Fibroblast of peridontal ligament (primary cell): ENCODE measurements around the gene CYP26C1.
"Not testable (repeated sequence)": the region's sequence is repeated elsewhere in the genome, so short reads cannot be mapped to it uniquely, and the experiment has no call there.

ENCODE experiments used
- DNase-seq: peaks from one replicate; pipeline ENCODE4 v3.0.0-alpha.2; 2010; ENCODE audit errors: extremely low read depth

Gene CYP26C1

DNA sequence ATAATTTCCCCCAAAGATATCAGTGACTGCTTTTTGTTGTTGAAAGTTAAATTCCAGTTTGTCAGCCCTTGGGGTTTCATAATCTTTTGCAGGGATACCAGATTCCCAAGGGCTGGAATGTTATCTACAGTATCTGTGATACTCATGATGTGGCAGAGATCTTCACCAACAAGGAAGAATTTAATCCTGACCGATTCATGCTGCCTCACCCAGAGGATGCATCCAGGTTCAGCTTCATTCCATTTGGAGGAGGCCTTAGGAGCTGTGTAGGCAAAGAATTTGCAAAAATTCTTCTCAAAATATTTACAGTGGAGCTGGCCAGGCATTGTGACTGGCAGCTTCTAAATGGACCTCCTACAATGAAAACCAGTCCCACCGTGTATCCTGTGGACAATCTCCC lies 16.3 kb downstream of the CYP26C1 start:
- DNase-seq = no peak

DNA sequence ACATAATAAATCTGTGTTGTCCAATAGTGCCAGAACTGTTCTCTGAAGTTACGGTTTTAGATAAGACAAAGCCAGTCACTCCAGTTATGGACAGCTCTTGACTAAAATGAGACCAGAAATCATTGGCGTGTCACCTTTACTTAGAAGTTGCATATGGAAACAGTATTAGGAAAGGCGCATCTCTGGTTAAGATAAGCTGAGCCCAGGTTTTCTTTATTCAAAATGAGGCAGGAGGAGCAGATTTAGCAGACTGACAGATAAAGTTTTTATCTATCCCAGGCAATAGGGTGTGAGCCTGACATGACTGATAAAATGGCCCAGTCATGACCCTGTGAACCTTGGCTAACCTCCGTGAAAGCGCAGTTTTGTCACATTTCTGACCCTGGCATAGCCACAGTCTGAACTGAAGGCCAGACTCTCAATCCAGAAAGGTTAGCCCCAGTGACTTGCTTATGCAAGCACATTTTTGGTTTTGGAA lies 17.3 kb downstream of the CYP26C1 start:
- no peak for DNase-seq

DNA sequence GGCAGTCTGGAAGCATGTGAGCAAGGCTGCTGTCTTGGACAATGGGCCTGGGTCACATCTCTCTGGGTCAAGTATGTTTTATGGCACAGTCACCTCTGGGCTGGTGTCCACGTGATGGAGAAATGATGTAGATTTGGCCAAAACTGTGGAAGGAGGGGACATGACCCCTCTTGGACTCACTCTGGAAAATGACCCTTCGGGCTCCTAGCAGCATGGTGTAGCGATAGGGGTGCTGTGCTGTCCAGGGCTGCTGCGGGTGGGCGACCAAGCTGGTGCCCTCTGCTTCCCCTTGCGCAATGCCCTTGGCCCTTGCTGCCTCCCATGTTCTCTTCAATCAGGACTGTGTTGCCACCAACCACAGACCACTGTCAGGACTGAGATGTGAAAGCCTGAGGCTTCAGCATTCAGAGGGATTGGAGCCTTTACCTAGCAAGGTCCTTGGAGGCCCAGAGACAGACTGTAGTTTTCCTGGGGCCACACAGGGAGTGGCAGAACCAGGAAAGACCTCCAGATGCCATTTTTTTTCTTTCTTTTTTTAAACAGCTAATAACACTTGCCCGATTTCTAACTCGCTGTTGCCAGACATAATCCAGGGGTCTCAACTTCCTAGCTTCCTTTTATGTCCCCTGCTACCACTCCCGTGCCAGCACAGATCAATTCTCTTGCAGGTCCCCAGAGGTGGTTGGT lies 19.2 kb downstream of the CYP26C1 start:
- DNase-seq = no peak

DNA sequence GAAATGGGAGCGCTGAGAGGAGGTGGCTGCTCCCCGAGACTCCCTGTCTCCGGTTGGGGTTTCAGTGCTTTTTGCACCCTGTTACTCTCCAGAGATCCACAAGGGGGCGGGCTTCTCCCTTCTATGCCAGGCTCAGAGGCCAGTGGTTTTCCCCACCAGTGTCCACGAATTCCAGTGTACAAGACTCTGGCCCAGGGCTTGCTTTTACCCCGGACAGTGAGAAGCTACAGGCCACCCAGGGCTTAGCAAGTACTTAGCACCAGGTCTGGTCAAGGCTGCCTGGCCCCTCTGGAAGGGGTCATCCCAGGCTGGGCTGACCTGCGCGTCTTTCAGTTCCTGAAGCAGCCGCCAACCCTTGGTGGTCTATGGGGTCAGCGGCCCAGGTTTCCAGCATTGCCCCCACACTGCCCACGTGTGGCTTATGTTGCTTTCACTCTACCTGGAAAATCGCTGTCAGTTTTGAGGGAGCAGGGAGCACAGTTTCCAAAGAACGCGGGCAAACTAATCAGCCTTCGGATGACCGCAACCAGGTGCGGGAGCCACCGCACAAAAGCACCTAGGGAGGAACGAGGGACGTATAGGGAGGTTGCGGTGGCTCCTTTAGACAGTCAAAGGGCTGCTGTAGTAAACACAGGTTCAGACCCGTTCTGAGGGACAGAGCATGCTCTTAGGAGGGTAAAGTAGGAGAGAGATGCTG lies 19.9 kb downstream of the CYP26C1 start:
- peak; percentile 58 for DNase-seq

DNA sequence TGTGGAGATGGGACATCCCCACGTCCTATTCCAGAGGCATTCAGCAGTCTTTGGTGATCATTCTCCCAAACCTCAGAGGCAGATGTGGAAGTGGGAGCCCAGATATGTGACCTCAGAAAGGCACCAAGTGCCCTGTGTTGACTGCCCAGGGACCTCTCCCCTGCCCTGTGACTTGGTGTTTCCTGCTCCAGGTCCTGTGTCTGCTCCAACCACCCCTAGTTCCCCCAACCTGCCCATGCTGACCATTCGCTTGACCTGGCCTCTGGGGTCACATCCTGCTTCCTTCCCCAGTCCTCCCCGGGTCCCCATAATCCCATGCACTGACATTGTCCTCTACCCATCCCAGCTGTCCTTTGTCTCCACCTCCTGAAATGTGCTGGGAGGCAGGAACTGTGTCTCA lies 20.7 kb downstream of the CYP26C1 start:
- DNase-seq = no peak

DNA sequence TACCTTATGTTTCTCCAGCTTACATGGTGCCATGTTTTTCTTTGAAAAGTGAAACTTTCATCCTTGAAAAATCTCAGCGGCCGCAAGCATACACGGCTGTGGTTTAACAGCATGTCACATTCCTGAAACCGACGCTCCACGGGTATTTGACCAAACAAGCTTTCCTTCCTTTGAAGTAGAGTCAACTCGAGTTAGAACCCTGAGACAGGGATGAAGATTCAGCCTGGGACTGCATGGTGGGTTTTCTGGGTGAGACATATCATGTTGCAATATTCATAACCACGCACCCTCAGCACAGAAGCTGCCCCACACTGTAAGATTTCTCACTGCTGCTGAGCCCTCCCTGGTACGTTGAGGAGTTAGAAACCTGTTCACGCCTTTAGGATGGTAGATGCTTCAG lies 21.2 kb downstream of the CYP26C1 start:
- no peak for DNase-seq

DNA sequence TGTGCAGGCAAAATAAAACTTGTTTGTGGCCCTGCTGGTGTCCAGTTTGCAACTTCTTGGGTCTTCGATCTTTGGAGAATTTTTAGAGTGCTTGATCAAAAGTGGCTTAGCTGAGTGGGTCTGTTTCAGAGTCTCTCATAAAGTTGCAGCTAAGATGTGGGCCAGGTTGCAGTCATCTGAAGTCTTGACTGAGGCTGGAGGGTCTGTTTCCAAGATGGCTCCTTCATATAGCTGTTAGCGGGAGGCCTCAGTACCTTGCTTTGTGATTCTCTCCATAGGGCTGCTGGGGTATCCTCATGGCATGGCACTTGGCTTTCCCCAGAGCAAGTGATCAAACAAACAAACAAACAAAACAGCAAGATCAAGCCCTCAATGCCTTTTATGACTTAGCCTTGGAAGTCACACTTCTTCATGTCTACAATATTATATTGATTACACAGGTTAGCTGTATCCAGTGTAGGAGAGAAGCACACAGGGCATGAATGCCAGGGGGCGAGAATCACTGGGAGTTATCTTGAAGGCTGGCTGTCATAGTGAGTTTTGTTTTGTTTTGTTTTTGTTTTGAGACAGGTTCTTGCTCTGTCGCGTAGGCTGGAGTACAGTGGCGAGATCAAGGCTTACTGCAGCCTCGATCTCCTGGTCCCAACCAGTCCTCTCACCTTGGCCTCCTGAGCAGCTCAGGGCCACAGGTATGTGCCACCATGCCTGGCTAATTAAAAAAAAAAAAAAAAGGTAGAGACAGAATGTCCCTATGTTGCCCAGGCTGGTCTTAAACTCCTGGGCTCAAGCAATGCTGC lies 23.3 kb downstream of the CYP26C1 start:
- DNase-seq = no peak

DNA sequence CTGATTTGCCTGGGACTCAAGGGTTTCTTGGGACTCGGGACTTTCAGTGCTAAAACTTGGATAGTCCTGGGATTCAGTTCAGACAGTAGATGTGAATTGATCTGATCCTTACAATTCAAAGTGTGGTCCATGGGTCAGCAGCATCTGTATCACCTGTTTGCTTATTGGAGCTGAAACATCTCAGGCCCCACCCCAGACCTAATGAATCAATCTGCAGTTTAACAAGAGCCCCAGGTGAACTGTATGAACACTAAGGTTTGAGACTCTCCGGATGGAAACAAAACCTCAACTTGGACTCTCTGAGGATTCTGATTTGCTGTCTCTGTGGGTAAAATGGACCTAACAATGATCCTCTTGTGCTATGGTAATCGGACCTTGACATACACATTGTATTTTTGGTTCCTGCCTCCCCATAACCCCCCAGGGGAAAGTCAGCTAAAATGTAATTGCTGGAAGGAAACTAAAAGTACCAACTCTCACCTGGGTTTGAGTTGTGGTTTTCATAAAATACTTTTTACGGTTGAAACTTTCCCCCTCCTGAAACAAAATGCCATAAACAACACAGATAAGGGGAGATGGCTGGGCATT lies 24.8 kb downstream of the CYP26C1 start:
- DNase-seq = no peak

DNA sequence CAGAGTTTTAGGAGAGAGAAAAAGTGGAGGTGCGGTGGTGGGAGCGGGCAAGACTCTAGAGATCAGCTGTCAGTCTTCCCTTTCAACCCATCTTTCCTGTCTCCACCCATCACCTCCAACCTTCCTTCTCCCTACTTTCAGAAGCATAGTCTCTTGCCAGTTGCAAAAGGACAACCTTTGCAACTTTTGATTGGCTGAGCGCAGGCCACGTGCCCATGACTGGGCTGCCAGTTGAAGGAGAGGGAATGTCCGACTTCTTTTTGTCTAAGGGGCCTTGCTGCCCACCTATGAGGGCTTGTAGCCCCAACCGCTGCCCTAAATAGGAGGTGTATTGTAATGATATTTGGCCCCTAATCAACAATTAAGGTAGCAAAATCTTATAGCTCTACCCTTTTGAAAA lies 25.7 kb downstream of the CYP26C1 start:
- DNase-seq = no peak

DNA sequence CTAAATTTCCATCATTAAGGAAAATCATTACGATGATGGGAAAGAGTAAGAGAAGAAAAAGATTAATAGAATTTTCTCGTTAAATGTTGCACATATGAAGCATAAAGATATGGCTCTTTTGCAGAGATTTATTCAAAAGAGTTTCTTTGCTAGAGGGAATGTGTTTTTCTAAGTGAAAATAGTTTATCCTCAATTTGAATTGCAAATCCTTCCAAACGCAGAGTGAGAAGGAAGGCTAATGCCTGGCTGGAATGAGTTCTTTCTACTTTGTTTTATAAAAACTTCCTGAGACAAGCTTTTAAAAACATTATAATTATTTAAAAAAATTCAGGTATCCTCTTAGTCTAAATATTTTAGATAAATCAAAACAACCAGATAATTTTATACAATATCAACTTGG lies 27.2 kb downstream of the CYP26C1 start:
- DNase-seq = no peak

DNA sequence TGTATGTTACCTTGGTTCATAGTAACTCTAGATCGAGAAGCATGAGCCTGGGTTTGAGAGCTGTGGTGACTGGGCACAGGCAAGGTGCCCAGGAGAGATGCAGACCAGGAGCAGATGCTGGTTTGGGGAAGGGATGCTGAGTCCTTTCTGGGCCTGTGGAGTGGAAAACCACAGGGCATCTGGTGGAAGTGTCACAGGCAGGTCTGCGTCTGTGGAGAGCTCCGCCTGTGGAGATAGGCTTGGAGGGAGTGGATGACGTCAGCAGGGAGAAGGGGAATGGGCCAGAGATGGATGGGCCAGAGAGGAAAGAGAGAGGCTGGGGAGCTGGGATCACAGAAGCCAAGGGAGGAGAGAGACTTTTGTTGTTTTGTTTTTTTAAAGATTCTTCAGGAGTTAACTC lies 27.9 kb downstream of the CYP26C1 start:
- DNase-seq = no peak

DNA sequence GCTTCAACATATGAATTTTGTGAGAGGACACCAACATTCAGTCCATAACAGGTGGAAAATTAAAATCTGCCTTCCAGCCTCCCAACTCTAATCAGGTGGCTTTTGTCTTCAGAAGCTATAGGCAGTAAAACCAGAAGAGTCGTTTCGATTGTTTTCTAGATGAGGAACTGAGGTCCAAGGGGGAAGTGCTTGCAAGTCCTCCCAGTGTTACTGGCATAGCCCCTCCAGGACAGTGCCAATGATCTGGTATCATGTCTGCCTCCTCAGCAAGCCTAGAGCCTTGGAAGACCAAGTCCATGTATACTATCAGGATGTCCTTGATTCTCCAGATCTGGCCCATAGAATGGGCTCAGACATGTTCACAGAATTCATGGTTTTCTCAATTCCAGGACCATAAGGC lies 30.0 kb downstream of the CYP26C1 start:
- no peak for DNase-seq

DNA sequence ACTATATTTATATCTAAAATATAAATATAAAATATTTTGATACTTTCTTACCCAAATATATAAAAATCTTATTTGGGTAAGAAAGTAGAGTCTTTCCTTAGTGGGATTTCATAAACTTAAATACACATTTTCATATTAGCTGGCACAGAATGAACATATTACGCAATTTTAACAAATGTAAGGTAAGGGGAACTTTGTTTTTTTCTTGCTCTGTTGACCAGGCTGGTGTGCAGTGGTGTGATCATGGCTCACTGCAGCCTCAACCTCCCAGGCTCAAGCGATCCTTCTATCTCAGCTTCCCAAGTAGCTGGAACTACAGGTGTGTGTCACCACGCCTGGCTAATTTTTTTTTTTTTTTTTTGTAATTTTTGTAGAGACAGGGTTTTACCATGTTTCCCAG lies 31.4 kb downstream of the CYP26C1 start:
- no peak for DNase-seq

DNA sequence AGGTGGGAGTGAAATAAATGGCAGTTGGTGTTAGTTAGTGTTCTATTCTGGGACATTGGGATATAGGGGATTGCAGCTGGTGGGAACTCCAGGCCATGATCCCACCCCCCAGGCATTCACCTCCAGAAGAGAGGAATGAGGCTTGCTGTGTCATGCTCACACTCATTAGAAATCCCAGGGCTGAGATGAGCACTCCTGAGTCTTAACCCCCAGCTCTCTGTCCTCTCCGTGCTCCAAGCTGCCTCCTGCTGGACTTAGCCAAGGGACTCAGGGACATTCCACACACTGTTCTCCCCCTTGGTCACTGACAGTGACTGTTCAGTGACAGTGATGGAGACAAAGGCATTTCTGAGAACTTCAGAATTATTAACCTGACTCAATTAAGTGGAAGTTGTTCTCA lies 34.6 kb downstream of the CYP26C1 start:
- DNase-seq = no peak

DNA sequence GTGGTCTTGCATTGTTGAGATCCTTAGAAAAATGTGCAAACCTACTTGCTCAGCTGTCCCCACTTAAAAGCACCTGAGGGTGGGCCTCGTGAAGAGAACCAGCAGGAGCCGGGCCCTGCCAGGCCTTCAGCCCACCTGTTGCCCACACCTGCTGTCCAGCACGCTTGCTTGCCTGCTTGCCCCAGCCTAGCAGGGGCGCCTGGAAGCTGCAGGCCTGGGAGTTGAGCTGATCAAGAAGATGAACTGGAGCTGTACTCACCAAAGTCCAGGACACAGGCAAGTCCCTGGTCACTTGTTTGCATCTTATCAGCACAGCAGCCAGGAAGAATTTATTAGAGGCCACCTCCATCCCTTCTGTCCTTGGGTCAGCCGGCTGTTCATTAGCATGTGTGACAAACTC lies 36.3 kb downstream of the CYP26C1 start:
- no peak for DNase-seq

DNA sequence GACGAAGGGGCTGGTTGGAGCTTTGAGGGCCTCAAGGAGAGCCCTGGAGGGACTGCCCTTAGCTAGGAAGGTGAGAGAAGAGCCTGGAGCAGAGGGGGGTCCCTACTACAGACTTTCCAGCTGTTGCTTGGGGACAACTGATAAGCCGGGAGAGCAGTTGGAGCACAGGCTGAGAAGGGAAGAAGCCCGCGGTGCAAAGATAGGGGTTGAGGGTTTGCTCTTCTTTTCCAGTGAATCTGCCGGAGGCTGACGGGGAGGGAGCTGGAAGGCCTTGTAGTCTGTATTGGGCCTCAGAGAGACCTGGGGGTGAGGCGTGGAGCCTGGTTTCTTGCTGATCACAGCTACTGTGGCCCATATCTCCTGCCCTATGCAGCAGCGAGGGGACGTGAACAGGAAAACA lies 36.8 kb downstream of the CYP26C1 start:
- DNase-seq = no peak

DNA sequence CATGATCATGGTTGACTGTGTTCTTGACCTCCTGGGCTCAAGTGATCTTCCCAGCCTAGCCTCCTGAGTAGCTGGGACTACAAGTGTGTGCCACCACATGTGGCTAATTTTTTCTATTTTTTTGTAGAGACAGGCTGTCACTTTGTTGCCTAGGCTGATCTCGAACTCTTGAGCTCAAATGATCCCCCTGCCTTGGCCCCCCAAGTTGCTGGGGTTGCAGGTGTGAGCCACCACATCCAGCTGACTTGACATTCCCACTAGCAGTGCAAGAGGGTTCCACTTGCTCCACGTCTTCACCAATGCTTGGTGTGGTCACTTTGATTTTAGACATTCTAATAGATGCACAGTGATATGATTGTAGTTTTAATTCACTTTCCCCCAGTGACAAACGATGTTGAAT lies 38.2 kb downstream of the CYP26C1 start:
- DNase-seq = no peak

DNA sequence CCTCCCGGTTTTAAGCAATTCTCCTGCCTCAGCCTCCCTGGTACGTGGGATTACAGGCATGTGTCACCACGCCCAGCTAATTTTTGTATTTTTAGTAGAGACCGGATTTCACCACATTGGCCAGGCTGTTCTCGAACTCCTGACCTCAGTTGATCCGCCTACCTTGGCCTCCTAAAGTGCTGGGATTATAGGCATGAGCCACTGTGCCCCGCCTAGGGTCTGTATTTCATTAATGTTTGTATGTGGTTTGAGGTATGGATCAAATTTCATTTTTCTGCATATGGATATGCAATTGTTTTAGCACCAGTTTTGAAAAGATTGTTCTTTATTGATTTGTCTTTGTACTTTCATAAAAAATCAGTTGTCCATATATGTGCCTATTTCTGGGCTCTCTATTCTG lies 39.1 kb downstream of the CYP26C1 start:
- DNase-seq = no peak

DNA sequence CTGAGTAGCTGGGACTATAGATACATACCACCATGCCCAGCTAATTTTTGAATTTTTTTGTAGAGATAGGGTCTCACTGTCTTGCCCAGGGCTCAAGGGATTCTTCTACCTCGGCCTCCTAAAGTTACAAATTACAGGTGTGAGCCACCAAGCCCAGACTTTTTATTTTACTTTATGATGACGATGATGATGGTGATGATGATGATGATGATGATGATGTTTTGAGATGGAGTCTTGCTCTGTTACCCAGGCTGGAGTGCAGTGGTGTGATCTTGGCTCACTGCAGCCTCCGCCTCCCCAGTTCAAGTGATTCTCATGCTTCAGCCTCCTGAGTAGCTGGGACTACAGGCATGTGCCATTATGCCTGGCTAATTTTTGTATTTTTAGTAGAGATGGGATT lies 40.5 kb downstream of the CYP26C1 start:
- not testable (repeated sequence) for DNase-seq

DNA sequence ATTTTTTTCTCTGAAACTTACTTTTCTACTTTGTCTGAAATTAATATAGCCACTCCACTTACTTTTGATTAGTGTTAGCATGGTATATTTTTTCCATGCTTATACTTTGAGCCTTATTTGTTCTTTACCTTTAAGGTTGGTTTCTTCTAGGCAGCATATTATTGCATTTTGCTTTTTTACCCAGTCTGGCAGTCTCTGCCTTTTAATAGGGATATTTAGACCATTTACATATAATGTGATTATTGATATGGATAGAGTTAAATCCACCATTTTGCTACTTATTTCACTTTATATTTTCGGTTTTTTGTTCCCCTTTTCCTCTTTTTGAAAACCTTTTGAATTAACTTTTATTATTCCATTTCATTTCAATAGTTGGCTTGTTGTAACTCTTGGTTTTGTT lies 43.4 kb downstream of the CYP26C1 start:
- no peak for DNase-seq

DNA sequence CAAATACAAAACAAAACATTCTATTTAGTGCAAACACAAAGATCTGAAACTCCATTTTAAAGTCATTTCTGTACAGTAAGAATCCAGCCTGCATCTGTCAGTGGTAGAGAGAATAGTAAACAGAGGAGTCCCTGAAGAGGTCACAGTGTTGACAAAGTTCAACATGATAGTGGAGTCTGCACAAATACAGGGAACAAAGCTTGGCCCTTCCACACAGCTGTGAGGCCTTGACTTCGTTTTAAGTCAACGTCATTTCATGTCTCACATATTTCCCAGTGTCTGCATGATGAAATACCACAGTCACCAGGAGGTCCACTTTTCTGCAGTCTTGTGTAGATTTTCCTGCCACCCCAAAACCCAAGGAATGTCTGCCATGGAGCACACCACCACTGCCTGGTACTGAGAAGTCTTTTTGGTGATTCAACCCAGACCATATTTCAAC lies 46.1 kb downstream of the CYP26C1 start:
- DNase-seq = peak; percentile 58

DNA sequence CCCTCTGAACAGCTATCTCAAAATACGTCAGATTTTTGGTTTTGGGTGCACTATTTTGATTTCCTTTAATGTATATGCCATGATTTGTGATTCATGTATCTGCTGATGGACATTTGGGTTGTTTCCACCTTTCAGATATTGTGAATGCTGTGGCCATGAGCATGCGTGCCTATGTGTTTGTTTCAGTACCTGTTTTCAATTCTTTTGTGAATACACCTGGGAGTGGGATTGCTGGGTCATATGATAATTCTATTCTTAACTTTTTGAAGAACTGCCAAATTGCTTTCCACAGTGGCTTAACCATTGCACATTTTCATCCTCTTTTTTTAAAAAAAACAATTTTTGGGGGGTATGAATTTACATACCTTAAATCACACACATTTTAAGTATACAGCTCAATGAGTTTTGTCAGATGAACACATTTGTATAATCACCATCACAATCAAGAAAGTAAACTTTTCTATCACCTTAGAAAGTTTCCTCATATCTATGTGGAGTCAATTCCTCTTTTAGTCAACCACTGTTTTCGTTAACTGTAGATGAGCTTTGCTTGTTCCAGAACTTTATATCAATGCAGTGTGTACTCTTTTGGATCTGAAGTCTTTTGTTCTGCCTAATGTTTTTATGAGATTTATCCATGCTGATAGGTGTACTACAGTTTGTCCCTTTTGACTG lies 50.0 kb downstream of the CYP26C1 start:
- DNase-seq = no peak
